ENCODE results near the gene TMEM256.

DNA sequence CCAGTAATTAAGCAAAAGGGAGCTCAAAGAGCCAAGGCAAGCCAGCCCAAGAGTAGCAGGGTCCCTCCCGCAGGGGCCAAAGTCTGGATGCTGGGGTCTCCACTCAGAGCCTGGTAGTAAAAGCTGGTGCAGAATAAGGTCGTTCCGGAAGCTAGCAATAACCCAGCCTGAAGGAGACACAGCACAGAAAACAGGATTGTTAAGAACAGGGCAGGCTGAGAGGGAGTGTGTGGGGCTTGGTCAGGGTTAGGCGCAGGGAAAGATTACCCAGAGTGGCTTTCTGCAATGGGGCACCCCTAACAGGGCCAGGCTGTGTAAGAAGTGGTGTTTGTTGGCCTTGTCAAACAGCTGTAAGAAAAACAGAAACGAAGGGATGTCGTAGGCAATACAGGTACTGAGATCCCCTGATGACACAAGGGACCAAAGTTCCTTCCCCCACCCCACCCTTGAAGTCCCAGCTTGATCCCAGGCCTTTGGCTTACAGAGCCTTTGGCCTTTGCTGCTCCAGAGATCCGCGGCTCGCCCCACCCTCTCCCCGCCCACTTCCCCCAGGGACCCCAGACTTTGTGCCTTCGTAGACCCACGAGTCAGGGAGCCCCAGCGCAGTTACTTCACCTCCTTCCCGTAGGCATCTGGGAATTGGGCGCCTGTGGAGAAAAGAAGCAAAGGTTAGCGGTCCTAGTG, 712 bp downstream of the TMEM256 start:
- TF ChIP-seq POLR2A (IDR thresholded peaks at IDR 0.05; ENCODE audit: low read depth, low read length) (no peak), POLR2AphosphoS5 (IDR thresholded peaks at IDR 0.05; ENCODE audit: low read depth, low read length) (no peak)

Measured in GM12892 (cell line).